GM23338 (cell line): Measurements from ENCODE around the gene CADPS. TPM values are rescaled to one million over a fixed set of nuclear protein-coding genes. Genes with fewer than 3 reads are reported as not detected.

ENCODE experiments used
- ATAC-seq: fragments of 200-7000 bp; cut with Tn5 transposase; 3 replicates; pipeline ENCODE4 v1.9.1; 2020
- DNase-seq: peaks from one replicate; pipeline ENCODE4 v3.0.0-alpha.2; 2015; ENCODE audit warnings: low spot score
- H2AFZ ChIP-seq: fragments of 200-600 bp; sonication (generic); 2 replicates; pipeline ENCODE4 v1.8.0; 2016; ENCODE audit warnings: antibody characterized with exemption, mild to moderate bottlenecking, moderate library complexity
- H3F3A ChIP-seq: fragments of 200-600 bp; sonication (generic); replicated peaks from 2 replicates; pipeline ENCODE4 v1.8.0; 2017; ENCODE audit warnings: antibody characterized with exemption, mixed run types, low read depth
- H3K27ac ChIP-seq: fragments of 200-600 bp; sonication (generic); 2 replicates; pipeline ENCODE4 v1.6.1; 2016; ENCODE audit warnings: low read depth
- H3K27me3 ChIP-seq: fragments of 200-600 bp; sonication (generic); 2 replicates; pipeline ENCODE4 v1.8.0; 2016; ENCODE audit warnings: mild to moderate bottlenecking, mixed run types, moderate library complexity; ENCODE audit not compliant: insufficient read depth
- H3K36me3 ChIP-seq: fragments of 200-600 bp; sonication (generic); 2 replicates; pipeline ENCODE4 v1.8.0; 2016; ENCODE audit warnings: mild to moderate bottlenecking; ENCODE audit not compliant: insufficient read depth
- H3K4me1 ChIP-seq: fragments of 200-600 bp; sonication (generic); 2 replicates; pipeline ENCODE4 v1.8.0; 2016; ENCODE audit warnings: mild to moderate bottlenecking, moderate library complexity; ENCODE audit not compliant: insufficient read depth
- H3K4me2 ChIP-seq: fragments of 200-600 bp; sonication (generic); 2 replicates; pipeline ENCODE4 v1.7.1; 2017; ENCODE audit warnings: mixed run types
- H3K4me3 ChIP-seq: fragments of 200-600 bp; sonication (generic); 2 replicates; pipeline ENCODE4 v1.6.1; 2016; ENCODE audit warnings: mixed run types
- H3K79me2 ChIP-seq: fragments of 200-600 bp; sonication (generic); replicated peaks from 2 replicates; pipeline ENCODE4 v1.8.0; 2017; ENCODE audit warnings: mild to moderate bottlenecking; ENCODE audit not compliant: insufficient read depth
- H3K9me2 ChIP-seq: fragments of 200-600 bp; sonication (generic); 2 replicates; pipeline ENCODE4 v1.8.0; 2017; ENCODE audit not compliant: insufficient read depth
- H4K20me1 ChIP-seq: fragments of 200-600 bp; sonication (generic); replicated peaks from 2 replicates; pipeline ENCODE4 v1.8.0; 2017; ENCODE audit warnings: mild to moderate bottlenecking; ENCODE audit not compliant: insufficient read depth
- H3K27ac Mint-ChIP-seq: 2 replicates; pipeline ENCODE4 v1.8.0; 2020; ENCODE audit warnings: inconsistent platforms, mild to moderate bottlenecking, moderate library complexity, mixed read lengths
- H3K27me3 Mint-ChIP-seq: 3 replicates; pipeline ENCODE4 v1.8.0; 2022; ENCODE audit warnings: low read depth, mild to moderate bottlenecking, moderate library complexity, mixed read lengths, inconsistent platforms; ENCODE audit not compliant: insufficient read depth, poor library complexity
- H3K36me3 Mint-ChIP-seq: 3 replicates; pipeline ENCODE4 v1.8.0; 2021; ENCODE audit warnings: low read depth, mild to moderate bottlenecking, inconsistent platforms, moderate library complexity, mixed read lengths
- H3K4me1 Mint-ChIP-seq: 3 replicates; pipeline ENCODE4 v1.8.0; 2020; ENCODE audit warnings: mild to moderate bottlenecking, inconsistent platforms, mixed read lengths
- H3K4me3 Mint-ChIP-seq: 3 replicates; pipeline ENCODE4 v1.8.0; 2021; ENCODE audit warnings: moderate library complexity, mild to moderate bottlenecking, inconsistent platforms, mixed read lengths
- H3K9me3 Mint-ChIP-seq: 3 replicates; pipeline ENCODE4 v1.8.0; 2020; ENCODE audit warnings: moderate library complexity, mild to moderate bottlenecking, inconsistent platforms, mixed read lengths
- CREB1 ChIP-seq: fragments of 250-450 bp; sonication (Bioruptor Pico); IDR thresholded peaks from 2 replicates; pipeline ENCODE4 v1.5.0; 2020; ENCODE audit warnings: low read depth, mild to moderate bottlenecking, moderate library complexity
- CTCF ChIP-seq, 2 experiments: fragments of 200-600 bp in 1 of 2; sonication (generic) in 1 of 2; conservative IDR thresholded peaks; 2 replicates each; pipeline versions ENCODE4 v1.5.1 to v1.6.1; 2016 to 2017; ENCODE audit warnings: antibody characterized with exemption in 2 of 2, low read depth in 2 of 2, mild to moderate bottlenecking in 2 of 2, moderate library complexity in 1 of 2
- ETS1 ChIP-seq: IDR thresholded peaks from 2 replicates; pipeline ENCODE4 v1.6.1; 2016; ENCODE audit warnings: antibody characterized with exemption
- JUNB ChIP-seq: IDR thresholded peaks from one replicate; pipeline ENCODE4 v1.6.1; 2016; ENCODE audit warnings: antibody characterized with exemption; ENCODE audit not compliant: unreplicated experiment
- NANOG ChIP-seq: IDR thresholded peaks from 2 replicates; pipeline ENCODE4 v1.6.1; 2016; ENCODE audit warnings: antibody characterized with exemption, borderline replicate concordance
- POLR2AphosphoS5 ChIP-seq: IDR thresholded peaks from 2 replicates; pipeline ENCODE4 v1.6.1; 2016; ENCODE audit warnings: antibody characterized with exemption, low read depth
- STAT1 ChIP-seq: IDR thresholded peaks from one replicate; pipeline ENCODE4 v1.6.1; 2016; ENCODE audit warnings: antibody characterized with exemption; ENCODE audit not compliant: unreplicated experiment
- ZNF114 ChIP-seq: fragments of 250-450 bp; sonication (Bioruptor Pico); IDR thresholded peaks from 2 replicates; pipeline ENCODE4 v1.5.0; 2020; ENCODE audit warnings: mild to moderate bottlenecking, moderate library complexity
- ZNF331 ChIP-seq: fragments of 250-450 bp; sonication (Bioruptor Pico); IDR thresholded peaks from 2 replicates; pipeline ENCODE4 v1.5.0; 2020; ENCODE audit warnings: low read depth, mild to moderate bottlenecking, moderate library complexity
- polyA plus RNA-seq: library from polyadenylated mRNA; unstranded; fragments of >200 nt; fragmentation: Nextera tagmentation; extraction: Ambion mirVana; gene quantifications from 2 replicates; pipeline ENCODE4 v1.2.1, GENCODE V29; 2016
- total RNA-seq: library from RNA; depleted of rRNA; stranded (reverse); fragments of >200 nt; shearing (Covaris generic); gene quantifications from 2 replicates; pipeline ENCODE4 v1.2.3, GENCODE V29; 2014

Gene CADPS
- total and polyA plus RNA-seq, 2 experiments from 2014 or later: 14.7 to 22.0 TPM

- Histone ChIP-seq H2AFZ (no peak overlapping the region), H4K20me1 (no peaks in the 10 kb centered on the region), H3K27me3 (no peaks in the 10 kb centered on the region), H3K4me3 (no peak overlapping the region), H3K36me3 (no peaks in the 10 kb centered on the region), H3K27ac (no peak overlapping the region), H3K9me2 (0 out of 2 replicates have a peak, but pooled peaks cover 8% of the 10 kb centered on the region), H3F3A (no peaks in the 10 kb centered on the region), H3K4me2 (no peak overlapping the region), H3K79me2 (no peaks in the 10 kb centered on the region), H3K4me1 (peaks cover 9% of the 10 kb centered on the region; the same call in 1 of the 2 replicates)
- no peak overlapping the region for H3K4me3 Mint-ChIP-seq
- no peaks in the 10 kb centered on the region for H3K27me3 Mint-ChIP-seq
- DNase-seq (no peak), ATAC-seq (no peak)
- no peak for TF ChIP-seq ETS1
- no peak for TF ChIP-seq NANOG
- TF ChIP-seq ZNF114: no peak
- no peak for TF ChIP-seq CTCF (conservative IDR thresholded peaks at IDR 0.05; ENCODE audit: low read depth in 2 of 2)
- no peak for TF ChIP-seq JUNB
- no peak for TF ChIP-seq ZNF331 (CRISPR knock-in tag)
- H3K27ac Mint-ChIP-seq: no peak overlapping the region
- peaks cover 13% of the 10 kb centered on the region for H3K4me1 Mint-ChIP-seq
- H3K9me3 Mint-ChIP-seq: no peaks in the 10 kb centered on the region
- no peaks in the 10 kb centered on the region for H3K36me3 Mint-ChIP-seq
Measured at GRCh38 chr3:62905331-62905730, 30.1 kb upstream of the CADPS start.

- Histone ChIP-seq H4K20me1 (no peaks in the 10 kb centered on the region), H3K4me2 (no peak overlapping the region), H3K79me2 (no peaks in the 10 kb centered on the region), H3K4me1 (peaks cover 8% of the 10 kb centered on the region; the same call in 1 of the 2 replicates), H3K27ac (no peak overlapping the region), H3K27me3 (no peaks in the 10 kb centered on the region), H3K4me3 (no peak overlapping the region), H3K9me2 (no peaks in the 10 kb centered on the region), H3K36me3 (0 out of 2 replicates have a peak, but pooled peaks cover 3% of the 10 kb centered on the region), H3F3A (no peaks in the 10 kb centered on the region), H2AFZ (no peak overlapping the region)
- no peak overlapping the region for H3K27ac Mint-ChIP-seq
- peaks cover 7% of the 10 kb centered on the region; the same call in 1 of the 3 replicates for H3K9me3 Mint-ChIP-seq
- H3K4me1 Mint-ChIP-seq: peaks cover 13% of the 10 kb centered on the region
- peaks cover 4% of the 10 kb centered on the region for H3K27me3 Mint-ChIP-seq
- TF ChIP-seq CREB1 (no peak), STAT1 (no peak), ZNF331 (CRISPR knock-in tag) (no peak), JUNB (no peak), POLR2AphosphoS5 (no peak), CTCF (conservative IDR thresholded peaks at IDR 0.05; ENCODE audit: low read depth in 2 of 2) (no peak)
- no peak for ATAC-seq
- peaks cover 3% of the 10 kb centered on the region; the same call in 2 of the 3 replicates for H3K36me3 Mint-ChIP-seq
- DNase-seq: no peak
- H3K4me3 Mint-ChIP-seq: no peak overlapping the region
Measured at GRCh38 chr3:62898530-62899496, 23.6 kb upstream of the CADPS start.
